K562 (cell line): ENCODE results near the gene PLEKHA6. TPM values are rescaled to one million over a fixed set of nuclear protein-coding genes. Genes with fewer than 3 reads are reported as not detected.

ENCODE experiments used
- CEBPG ChIP-seq, 3 experiments: fragments of 200-800 bp in 1 of 3; sonication (Bioruptor generic) in 1 of 3; sonication (generic) in 1 of 3; formaldehyde crosslinking in 1 of 3; IDR thresholded peaks in 2 of 3; conservative IDR thresholded peaks in 1 of 3; 2 replicates each; pipeline versions ENCODE4 v1.6.1 to v1.8.0; 2016 to 2022; ENCODE audit warnings: missing compliant biosample characterization in 2 of 3, missing genetic modification characterization in 2 of 3, mild to moderate bottlenecking in 1 of 3, missing genetic modification reagents in 1 of 3
- DLX4 ChIP-seq: fragments of 250-450 bp; sonication (Bioruptor Pico); IDR thresholded peaks from 2 replicates; pipeline ENCODE4 v1.6.1; 2021; ENCODE audit warnings: mild to moderate bottlenecking
- ETV5 ChIP-seq: sonication (generic); formaldehyde crosslinking; IDR thresholded peaks from 2 replicates; pipeline ENCODE4 v1.4.0; 2020; ENCODE audit warnings: low read depth, mild to moderate bottlenecking, missing genetic modification reagents
- EWSR1 ChIP-seq: fragments of 450-650 bp; IDR thresholded peaks from 2 replicates; pipeline ENCODE4 v1.6.1; 2018; ENCODE audit warnings: borderline replicate concordance, mild to moderate bottlenecking, low read depth, moderate library complexity; ENCODE audit not compliant: partially characterized antibody
- FOXJ3 ChIP-seq: sonication (generic); formaldehyde crosslinking; IDR thresholded peaks from 2 replicates; pipeline ENCODE4 v1.4.0; 2020; ENCODE audit warnings: mild to moderate bottlenecking, missing genetic modification reagents
- SIN3B ChIP-seq: fragments of 450-650 bp; IDR thresholded peaks from 2 replicates; pipeline ENCODE4 v1.6.1; 2017; ENCODE audit warnings: low read depth, mild to moderate bottlenecking, moderate library complexity
- SMARCA4 ChIP-seq: fragments of 450-650 bp; IDR thresholded peaks from 2 replicates; pipeline ENCODE4 v1.6.1; 2016
- ZBTB49 ChIP-seq: sonication (generic); formaldehyde crosslinking; IDR thresholded peaks from 2 replicates; pipeline ENCODE4 v1.8.0; 2022; ENCODE audit warnings: missing genetic modification reagents, mild to moderate bottlenecking, borderline replicate concordance
- ZMIZ1 ChIP-seq, 2 experiments: fragments of 150-350 bp in 1 of 2; IDR thresholded peaks; 2 replicates each; pipeline ENCODE4 v1.6.1; 2012 to 2016; ENCODE audit warnings: low read depth in 2 of 2, low read length in 2 of 2, mild to moderate bottlenecking in 1 of 2, moderate library complexity in 1 of 2
- ZNF165 ChIP-seq: fragments of 250-450 bp; sonication (Bioruptor Pico); IDR thresholded peaks from 2 replicates; pipeline ENCODE4 v1.4.0; 2020; ENCODE audit warnings: borderline replicate concordance
- ZNF175 ChIP-seq: fragments of 200-800 bp; sonication (Bioruptor generic); IDR thresholded peaks from 2 replicates; pipeline ENCODE4 v1.6.1; 2016; ENCODE audit warnings: low read depth, mild to moderate bottlenecking, missing genetic modification characterization, missing compliant biosample characterization
- ZNF274 ChIP-seq: IDR thresholded peaks from 2 replicates; pipeline ENCODE4 v1.6.1; 2011; ENCODE audit warnings: low read depth, mild to moderate bottlenecking, low read length, moderate library complexity, borderline replicate concordance
- polyA plus RNA-seq, 8 experiments: library from polyadenylated mRNA; depleted of rRNA in 4 of 8; stranded (reverse) in 5 of 8; unstranded in 3 of 8; fragments of >200 nt; fragmentation: Nextera tagmentation in 2 of 8; fragmentation: Illumina TruSeq in 1 of 8; extraction: Ambion mirVana in 2 of 8; extraction: Trizol in 1 of 8; gene quantifications; 2 replicates each; pipeline versions ENCODE4 v1.2.1 to v1.2.3, GENCODE V29; 2011 to 2014; ENCODE audit warnings: inconsistent platforms in 1 of 8, missing spikeins in 1 of 8
- total RNA-seq, 7 experiments: library from RNA; depleted of rRNA in 6 of 7; stranded (reverse); fragments of >200 nt in 6 of 7; fragmentation: Illumina TruSeq in 2 of 7; extraction: Trizol in 2 of 7; gene quantifications; 2 replicates each; pipeline versions ENCODE4 v1.2.1 to v1.2.3, GENCODE V29; 2011 to 2021; ENCODE audit warnings: low replicate concordance in 1 of 7

PLEKHA6 gene
- total and polyA plus RNA-seq, 9 of the 15 experiments (the other 6 are each of a cell fraction or from before 2014, with no cell fraction given), result under 0.01 to 0.33 (median 0.01) TPM; not detected in 4

- TF ChIP-seq CEBPG (CRISPR knock-in tag; IDR thresholded peaks at IDR 0.05) (no peak), CEBPG (tag; conservative IDR thresholded peaks at IDR 0.05 in 1 of 2, IDR thresholded peaks at IDR 0.05 in 1 of 2) (no peak), ZMIZ1 (IDR thresholded peaks at IDR 0.05; ENCODE audit: low read depth in 2 of 2, low read length in 2 of 2) (no peak), ETV5 (no peak), FOXJ3 (CRISPR knock-in tag) (no peak), ZNF165 (CRISPR knock-in tag) (no peak), SMARCA4 (0 out of 2 replicates have a peak, but pooled peaks have one; percentile 17), ZBTB49 (CRISPR knock-in tag) (no peak), ZNF175 (CRISPR knock-in tag) (peak; percentile 63; the same call in 1 of the 2 replicates), DLX4 (no peak), ZNF274 (no peak), EWSR1 (no peak), SIN3B (no peak)
Observed at GRCh38 chr1:204320382-204320804, 39.3 kb downstream of the PLEKHA6 start (continued).
